NOMO-1 treated with DMSO at 0.1 percent for 48 hours (cell line): ENCODE measurements around the gene GOLGA6C.
"Not testable (repeated sequence)": the region's sequence is repeated elsewhere in the genome, so short reads cannot be mapped to it uniquely, and the experiment has no call there.

Source experiments
- DNase-seq: peaks from one replicate; lab custom pipeline; 2025; ENCODE audit not compliant: unreplicated experiment; lab: John Stamatoyannopoulos, UW

The GOLGA6C gene

GRCh38 chr15:75227663-75228280 lies 30.4 kb upstream of the GOLGA6C start:
- no peak for DNase-seq

GRCh38 chr15:75228787-75229186 lies 29.3 kb upstream of the GOLGA6C start:
- DNase-seq: no peak

GRCh38 chr15:75229191-75230015 lies 28.7 kb upstream of the GOLGA6C start:
- no peak for DNase-seq

GRCh38 chr15:75230016-75230343 lies 28.2 kb upstream of the GOLGA6C start:
- no peak for DNase-seq

- no peak for DNase-seq
Measured at GRCh38 chr15:75230551-75231371, 27.4 kb upstream of the GOLGA6C start.

GRCh38 chr15:75231836-75232235 lies 26.3 kb upstream of the GOLGA6C start:
- DNase-seq: no peak

- DNase-seq: no peak
Measured at GRCh38 chr15:75232252-75232813, 25.8 kb upstream of the GOLGA6C start.

GRCh38 chr15:75232826-75233503 lies 25.2 kb upstream of the GOLGA6C start:
- DNase-seq: no peak

GRCh38 chr15:75233504-75234190 lies 24.5 kb upstream of the GOLGA6C start:
- DNase-seq: no peak

- DNase-seq: no peak
Measured at GRCh38 chr15:75234191-75234810, 23.8 kb upstream of the GOLGA6C start.

GRCh38 chr15:75235051-75235673 lies 23.0 kb upstream of the GOLGA6C start:
- no peak for DNase-seq

GRCh38 chr15:75235760-75236729 lies 22.1 kb upstream of the GOLGA6C start:
- no peak for DNase-seq

- DNase-seq: no peak
Measured at GRCh38 chr15:75237316-75237982, 20.7 kb upstream of the GOLGA6C start.

GRCh38 chr15:75238150-75238549 lies 20.0 kb upstream of the GOLGA6C start:
- no peak for DNase-seq

- not testable (repeated sequence) for DNase-seq
Measured at GRCh38 chr15:75245741-75246140, 12.4 kb upstream of the GOLGA6C start.

- DNase-seq: not testable (repeated sequence)
Measured at GRCh38 chr15:75248991-75249390, 9.1 kb upstream of the GOLGA6C start.

GRCh38 chr15:75249726-75250125 lies 8.4 kb upstream of the GOLGA6C start:
- DNase-seq: no peak

GRCh38 chr15:75251343-75251742 lies 6.8 kb upstream of the GOLGA6C start:
- not testable (repeated sequence) for DNase-seq
